NCI-H146 treated with DMSO at 0.1 percent for 48 hours (cell line): ENCODE measurements around the gene TGFA.

Source experiments
- DNase-seq: peaks from one replicate; lab custom pipeline; 2025; ENCODE audit not compliant: unreplicated experiment; lab: John Stamatoyannopoulos, UW

Gene TGFA

GRCh38 chr2:70553584-70554337, at the start of gene TGFA:
Gene TGFA, minus strand, starts transcription at chr2:70553826. Its CDS starts 59 bp downstream, at chr2:70553767.
- peak; percentile 35 for DNase-seq

GRCh38 chr2:70603066-70603465, 49.4 kb upstream of the TGFA start:
- DNase-seq: no peak

GRCh38 chr2:70598197-70598596, 44.6 kb upstream of the TGFA start:
- DNase-seq: no peak

- DNase-seq: no peak
Observed at GRCh38 chr2:70596739-70597138, 43.1 kb upstream of the TGFA start.

GRCh38 chr2:70596293-70596692, 42.7 kb upstream of the TGFA start:
- no peak for DNase-seq

- no peak for DNase-seq
Observed at GRCh38 chr2:70583091-70583490, 29.5 kb upstream of the TGFA start.

GRCh38 chr2:70580352-70580751, 26.7 kb upstream of the TGFA start:
- DNase-seq: no peak

GRCh38 chr2:70574618-70575017, 21.0 kb upstream of the TGFA start:
- no peak for DNase-seq

GRCh38 chr2:70574109-70574508, 20.5 kb upstream of the TGFA start:
- DNase-seq: no peak

GRCh38 chr2:70570041-70570661, 16.5 kb upstream of the TGFA start:
- no peak for DNase-seq

- DNase-seq: no peak
Observed at GRCh38 chr2:70569559-70569958, 15.9 kb upstream of the TGFA start.

- DNase-seq: no peak
Observed at GRCh38 chr2:70566906-70567305, 13.3 kb upstream of the TGFA start.

- no peak for DNase-seq
Observed at GRCh38 chr2:70566464-70566863, 12.8 kb upstream of the TGFA start.

GRCh38 chr2:70565039-70565731, 11.6 kb upstream of the TGFA start:
- no peak for DNase-seq

GRCh38 chr2:70561893-70562292, 8.3 kb upstream of the TGFA start:
- DNase-seq: no peak

GRCh38 chr2:70560442-70560841, 6.8 kb upstream of the TGFA start:
- DNase-seq: no peak

- DNase-seq: no peak
Observed at GRCh38 chr2:70560040-70560439, 6.4 kb upstream of the TGFA start.

GRCh38 chr2:70558195-70558808, 4.7 kb upstream of the TGFA start:
- DNase-seq: no peak

GRCh38 chr2:70557171-70557838, 3.7 kb upstream of the TGFA start:
- DNase-seq: no peak

GRCh38 chr2:70556608-70557007, 3.0 kb upstream of the TGFA start:
- no peak for DNase-seq

- DNase-seq: no peak
Observed at GRCh38 chr2:70554338-70554892, 789 bp upstream of the TGFA start.
